HL-60 (cell line): Measurements from ENCODE around the gene CNP.
"Not testable (repeated sequence)": the region's sequence is repeated elsewhere in the genome, so short reads cannot be mapped to it uniquely, and the experiment has no call there.

Experiments
- DNase-seq, 2 experiments: peaks; one replicate each; pipeline ENCODE4 v3.0.0-alpha.2; 2010 to 2020; ENCODE audit warnings: low read depth in 1 of 2, low spot score in 1 of 2
- H3K27ac ChIP-seq: fragments of 250-450 bp; sonication (Bioruptor Pico); replicated peaks from 2 replicates; pipeline ENCODE4 v1.5.1; 2020; ENCODE audit warnings: mild to moderate bottlenecking, moderate library complexity
- H3K27me3 ChIP-seq: fragments of 250-450 bp; sonication (Bioruptor Pico); 2 replicates; pipeline ENCODE4 v1.5.1; 2021; ENCODE audit warnings: mild to moderate bottlenecking, moderate library complexity; ENCODE audit not compliant: insufficient read depth, poor library complexity, severe bottlenecking
- H3K4me3 ChIP-seq: replicated peaks from 2 replicates; pipeline ENCODE4 v1.5.1; 2011; ENCODE audit warnings: mild to moderate bottlenecking, control low read depth, low read length; ENCODE audit not compliant: insufficient read depth
- GABPA ChIP-seq: IDR thresholded peaks from 2 replicates; pipeline ENCODE4 v1.6.1; 2012; ENCODE audit warnings: low read depth
- POLR2AphosphoS5 ChIP-seq: IDR thresholded peaks from 2 replicates; pipeline ENCODE4 v1.6.1; 2012; ENCODE audit warnings: low read depth
- SPI1 ChIP-seq: IDR thresholded peaks from 2 replicates; pipeline ENCODE4 v1.6.1; 2012; ENCODE audit warnings: low read depth, mild to moderate bottlenecking, borderline replicate concordance
- TF ChIP-seq, protein P1 (sequence below): IDR thresholded peaks from one replicate; pipeline ENCODE4 v1.5.1; 2011; ENCODE audit warnings: low read length, control low read depth, inconsistent platforms; ENCODE audit not compliant: insufficient read depth
- TF ChIP-seq, protein P2 (sequence below): IDR thresholded peaks from 2 replicates; pipeline ENCODE4 v1.6.1; 2012; ENCODE audit warnings: low read depth; ENCODE audit not compliant: insufficient replicate concordance

Gene CNP

DNA sequence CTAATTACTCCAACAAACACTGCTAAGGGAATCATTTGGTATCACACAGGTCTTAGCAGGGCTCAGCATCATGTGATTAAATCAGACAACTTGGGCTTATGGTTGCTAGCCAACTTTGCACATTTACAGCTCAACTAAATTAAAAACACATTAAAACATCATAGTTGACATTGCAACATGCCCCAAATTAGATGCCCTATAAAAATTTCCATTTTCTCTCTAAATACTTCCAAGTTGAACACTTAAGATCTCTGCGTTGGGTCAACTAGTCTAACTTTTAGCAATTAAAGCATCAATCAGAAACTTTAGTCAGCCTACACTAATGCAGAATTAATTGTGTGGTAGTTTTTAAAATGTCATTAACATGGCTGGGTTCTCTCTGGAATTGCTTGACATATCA, 38.6 kb downstream of the CNP start:
- no peak for DNase-seq
- TF ChIP-seq GABPA, result no peak
- TF ChIP-seq, protein P1, sequence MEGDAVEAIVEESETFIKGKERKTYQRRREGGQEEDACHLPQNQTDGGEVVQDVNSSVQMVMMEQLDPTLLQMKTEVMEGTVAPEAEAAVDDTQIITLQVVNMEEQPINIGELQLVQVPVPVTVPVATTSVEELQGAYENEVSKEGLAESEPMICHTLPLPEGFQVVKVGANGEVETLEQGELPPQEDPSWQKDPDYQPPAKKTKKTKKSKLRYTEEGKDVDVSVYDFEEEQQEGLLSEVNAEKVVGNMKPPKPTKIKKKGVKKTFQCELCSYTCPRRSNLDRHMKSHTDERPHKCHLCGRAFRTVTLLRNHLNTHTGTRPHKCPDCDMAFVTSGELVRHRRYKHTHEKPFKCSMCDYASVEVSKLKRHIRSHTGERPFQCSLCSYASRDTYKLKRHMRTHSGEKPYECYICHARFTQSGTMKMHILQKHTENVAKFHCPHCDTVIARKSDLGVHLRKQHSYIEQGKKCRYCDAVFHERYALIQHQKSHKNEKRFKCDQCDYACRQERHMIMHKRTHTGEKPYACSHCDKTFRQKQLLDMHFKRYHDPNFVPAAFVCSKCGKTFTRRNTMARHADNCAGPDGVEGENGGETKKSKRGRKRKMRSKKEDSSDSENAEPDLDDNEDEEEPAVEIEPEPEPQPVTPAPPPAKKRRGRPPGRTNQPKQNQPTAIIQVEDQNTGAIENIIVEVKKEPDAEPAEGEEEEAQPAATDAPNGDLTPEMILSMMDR, result no peak
- TF ChIP-seq POLR2AphosphoS5, result no peak
- TF ChIP-seq, protein P2, sequence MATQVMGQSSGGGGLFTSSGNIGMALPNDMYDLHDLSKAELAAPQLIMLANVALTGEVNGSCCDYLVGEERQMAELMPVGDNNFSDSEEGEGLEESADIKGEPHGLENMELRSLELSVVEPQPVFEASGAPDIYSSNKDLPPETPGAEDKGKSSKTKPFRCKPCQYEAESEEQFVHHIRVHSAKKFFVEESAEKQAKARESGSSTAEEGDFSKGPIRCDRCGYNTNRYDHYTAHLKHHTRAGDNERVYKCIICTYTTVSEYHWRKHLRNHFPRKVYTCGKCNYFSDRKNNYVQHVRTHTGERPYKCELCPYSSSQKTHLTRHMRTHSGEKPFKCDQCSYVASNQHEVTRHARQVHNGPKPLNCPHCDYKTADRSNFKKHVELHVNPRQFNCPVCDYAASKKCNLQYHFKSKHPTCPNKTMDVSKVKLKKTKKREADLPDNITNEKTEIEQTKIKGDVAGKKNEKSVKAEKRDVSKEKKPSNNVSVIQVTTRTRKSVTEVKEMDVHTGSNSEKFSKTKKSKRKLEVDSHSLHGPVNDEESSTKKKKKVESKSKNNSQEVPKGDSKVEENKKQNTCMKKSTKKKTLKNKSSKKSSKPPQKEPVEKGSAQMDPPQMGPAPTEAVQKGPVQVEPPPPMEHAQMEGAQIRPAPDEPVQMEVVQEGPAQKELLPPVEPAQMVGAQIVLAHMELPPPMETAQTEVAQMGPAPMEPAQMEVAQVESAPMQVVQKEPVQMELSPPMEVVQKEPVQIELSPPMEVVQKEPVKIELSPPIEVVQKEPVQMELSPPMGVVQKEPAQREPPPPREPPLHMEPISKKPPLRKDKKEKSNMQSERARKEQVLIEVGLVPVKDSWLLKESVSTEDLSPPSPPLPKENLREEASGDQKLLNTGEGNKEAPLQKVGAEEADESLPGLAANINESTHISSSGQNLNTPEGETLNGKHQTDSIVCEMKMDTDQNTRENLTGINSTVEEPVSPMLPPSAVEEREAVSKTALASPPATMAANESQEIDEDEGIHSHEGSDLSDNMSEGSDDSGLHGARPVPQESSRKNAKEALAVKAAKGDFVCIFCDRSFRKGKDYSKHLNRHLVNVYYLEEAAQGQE, result no peak
- TF ChIP-seq SPI1, result no peak
- H3K27ac ChIP-seq, result no peak overlapping the region
- H3K4me3 ChIP-seq, result no peak overlapping the region
- H3K27me3 ChIP-seq, result no peaks in the 10 kb centered on the region

GRCh38 chr17:42009170-42009569, 42.6 kb downstream of the CNP start:
- no peak overlapping the region for H3K4me3 ChIP-seq
- no peak for DNase-seq
- H3K27ac ChIP-seq, result no peak overlapping the region
- no peaks in the 10 kb centered on the region for H3K27me3 ChIP-seq
- TF ChIP-seq, protein P2, result no peak
- no peak for TF ChIP-seq GABPA
- TF ChIP-seq, protein P1, result no peak
- no peak for TF ChIP-seq SPI1
- no peak for TF ChIP-seq POLR2AphosphoS5

DNA sequence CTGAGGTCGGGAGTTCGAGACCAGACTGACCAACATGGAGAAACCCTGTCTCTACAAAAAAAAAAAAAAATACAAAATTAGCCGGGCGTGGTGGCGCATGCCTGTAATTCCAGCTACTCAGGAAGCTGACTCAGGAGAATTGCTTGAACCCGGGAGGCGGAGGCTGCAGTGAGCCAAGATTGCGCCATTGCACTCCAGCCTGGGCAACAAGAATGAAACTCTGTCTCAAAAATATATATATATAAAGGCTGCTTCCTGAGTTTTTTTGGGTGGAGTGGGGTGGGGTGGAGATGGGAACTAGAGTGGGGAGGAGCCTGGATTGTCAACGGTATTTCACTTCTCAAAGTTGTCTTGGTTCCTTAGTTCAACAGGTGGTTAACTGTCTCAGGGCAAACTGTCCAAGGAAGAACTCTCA, 43.7 kb downstream of the CNP start:
- H3K27ac ChIP-seq, result peak overlapping the region; percentile 37
- not testable (repeated sequence) for H3K27me3 ChIP-seq, H3K4me3 ChIP-seq
- peak; percentile 44 to 57 for DNase-seq

GRCh38 chr17:42010898-42011516, 44.4 kb downstream of the CNP start:
- no peaks in the 10 kb centered on the region for H3K27me3 ChIP-seq
- H3K4me3 ChIP-seq, result no peak overlapping the region
- H3K27ac ChIP-seq, result peak overlapping the region; percentile 37
- DNase-seq, result no peak
- TF ChIP-seq GABPA, result no peak
- TF ChIP-seq SPI1, result no peak
- TF ChIP-seq, protein P1, result no peak
- TF ChIP-seq, protein P2, result no peak
- TF ChIP-seq POLR2AphosphoS5, result no peak

DNA sequence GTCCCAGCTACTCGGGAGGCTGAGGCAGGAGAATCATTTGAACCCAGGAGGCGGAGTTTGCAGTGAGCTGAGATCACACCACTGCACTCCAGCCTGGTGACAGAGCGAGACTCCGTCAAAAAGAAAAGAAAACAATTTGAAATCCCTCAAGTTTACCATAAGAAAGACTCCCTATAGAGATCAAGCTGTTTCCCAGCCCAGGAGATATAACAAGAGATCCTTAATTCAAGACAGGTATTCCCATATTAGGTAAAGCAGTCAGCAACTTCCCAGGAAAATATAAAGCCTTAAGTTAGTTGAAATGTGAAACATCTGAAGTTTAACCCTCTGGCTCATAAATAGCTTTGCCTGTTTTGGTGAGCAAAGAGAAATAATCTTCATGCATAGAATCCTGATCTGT, 45.8 kb downstream of the CNP start:
- DNase-seq, H3K4me3 ChIP-seq, H3K27me3 ChIP-seq, H3K27ac ChIP-seq: not testable (repeated sequence)

- DNase-seq, H3K27ac ChIP-seq, H3K4me3 ChIP-seq: not testable (repeated sequence)
Measured at GRCh38 chr17:42013740-42014139, 47.1 kb downstream of the CNP start.

More at GRCh38 chr17:42013740-42014139, 47.1 kb downstream of the CNP start:
- not testable (repeated sequence) for H3K27me3 ChIP-seq
